ENCODE data around the gene ZSCAN21. TPM values are rescaled to one million over a fixed set of nuclear protein-coding genes. Genes with fewer than 3 reads are reported as not detected.

ZSCAN21 gene
- polyA plus RNA-seq, 1 experiment = 10.6 TPM

- POLR2A ChIA-PET = no interaction called here
- no peak for TF ChIP-seq CTCF (IDR thresholded peaks at IDR 0.05; ENCODE audit: insufficient read depth, low read depth, low read length)
These were observed 14.6 kb downstream of the ZSCAN21 start for GRCh38 chr7:100064162-100064561.

GRCh38 chr7:100065452-100066186 is 16.0 kb downstream of the ZSCAN21 start:
- DNase-seq (ENCODE audit: low read depth) = no peak
- ChIA-PET CTCF (interaction anchor here (1.1 kb wide), 1 partner anchor 12 kb away, joined by 3 read pairs; no protein-coding TSS in a partner anchor), POLR2A (no interaction called here)
- Histone ChIP-seq H3K4me3 (ENCODE audit: low read depth, low read length) (no peak overlapping the region), H3K36me3 (ENCODE audit: control insufficient read depth, insufficient read depth, low read length) (peaks cover 19% of the 10 kb centered on the region), H3K27me3 (ENCODE audit: control insufficient read depth, insufficient read depth, low read length) (no peaks in the 10 kb centered on the region)
- no peak for TF ChIP-seq CTCF (IDR thresholded peaks at IDR 0.05; ENCODE audit: insufficient read depth, low read depth, low read length)

More at GRCh38 chr7:100064162-100064561, 14.6 kb downstream of the ZSCAN21 start:
- DNase-seq (ENCODE audit: low read depth) = no peak
- Histone ChIP-seq H3K27me3 (ENCODE audit: control insufficient read depth, insufficient read depth, low read length) (no peaks in the 10 kb centered on the region), H3K4me3 (ENCODE audit: low read depth, low read length) (no peak overlapping the region), H3K36me3 (ENCODE audit: control insufficient read depth, insufficient read depth, low read length) (peaks cover 11% of the 10 kb centered on the region)
- CTCF ChIA-PET = no interaction called here

DNA sequence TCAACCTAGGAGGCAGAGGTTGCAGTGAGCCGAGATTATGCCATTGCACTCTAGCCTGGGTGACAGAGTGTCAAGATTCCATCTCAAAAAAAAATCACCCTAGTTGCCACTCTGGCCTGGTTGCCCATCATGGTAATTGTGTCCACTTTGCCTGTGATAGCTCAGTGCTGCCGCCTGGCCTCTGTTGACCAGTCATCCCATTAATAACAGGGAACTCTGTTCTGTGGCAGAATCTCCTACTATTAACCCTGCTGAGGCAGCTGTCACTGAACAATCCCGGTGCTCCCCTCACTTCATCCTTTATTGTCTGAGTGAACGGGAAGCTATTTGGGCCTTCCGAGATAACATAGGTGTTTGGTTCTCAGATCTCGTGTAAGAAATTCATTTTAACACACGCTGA is 17.4 kb downstream of the ZSCAN21 start:
- Histone ChIP-seq H3K4me3 (ENCODE audit: low read depth, low read length) (no peak overlapping the region), H3K27me3 (ENCODE audit: control insufficient read depth, insufficient read depth, low read length) (no peaks in the 10 kb centered on the region), H3K36me3 (ENCODE audit: control insufficient read depth, insufficient read depth, low read length) (peaks cover 27% of the 10 kb centered on the region)
- DNase-seq (ENCODE audit: low read depth) = no peak
- no peak for TF ChIP-seq CTCF (IDR thresholded peaks at IDR 0.05; ENCODE audit: insufficient read depth, low read depth, low read length)
- ChIA-PET CTCF (interaction anchor here (1.1 kb wide), 2 partner anchors 11 to 14 kb away, joined by 3 to 5 read pairs; no protein-coding TSS in a partner anchor), POLR2A (no interaction called here)

DNA sequence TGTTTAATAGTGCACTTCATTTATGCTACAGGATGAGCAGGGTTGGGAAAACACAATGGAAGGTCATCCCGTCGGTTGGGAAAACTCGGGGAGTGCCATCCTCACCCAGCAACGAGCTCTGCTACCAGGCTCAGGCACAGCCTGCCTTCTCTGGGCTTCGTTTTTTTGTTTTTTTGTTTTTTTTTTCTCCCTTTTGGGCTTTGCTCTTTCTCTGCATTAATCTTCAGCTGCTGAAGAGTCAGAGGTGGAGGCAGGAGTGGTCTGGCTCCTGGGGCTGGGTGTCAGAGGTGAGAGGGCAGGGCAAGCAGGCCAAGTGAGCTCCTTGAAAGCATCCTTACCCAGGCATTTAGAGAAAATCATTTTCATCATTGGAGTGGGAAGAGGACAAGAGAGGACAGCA is 20.4 kb downstream of the ZSCAN21 start:
- ChIA-PET CTCF (interaction anchor here (0.8 kb wide), 1 partner anchor 11 kb away, joined by 3 read pairs; no protein-coding TSS in a partner anchor), POLR2A (no interaction called here)
- Histone ChIP-seq H3K4me3 (ENCODE audit: low read depth, low read length) (no peak overlapping the region), H3K36me3 (ENCODE audit: control insufficient read depth, insufficient read depth, low read length) (peaks cover 43% of the 10 kb centered on the region), H3K27me3 (ENCODE audit: control insufficient read depth, insufficient read depth, low read length) (no peaks in the 10 kb centered on the region)
- DNase-seq (ENCODE audit: low read depth) = no peak
- TF ChIP-seq CTCF (IDR thresholded peaks at IDR 0.05; ENCODE audit: insufficient read depth, low read depth, low read length) = no peak

DNA sequence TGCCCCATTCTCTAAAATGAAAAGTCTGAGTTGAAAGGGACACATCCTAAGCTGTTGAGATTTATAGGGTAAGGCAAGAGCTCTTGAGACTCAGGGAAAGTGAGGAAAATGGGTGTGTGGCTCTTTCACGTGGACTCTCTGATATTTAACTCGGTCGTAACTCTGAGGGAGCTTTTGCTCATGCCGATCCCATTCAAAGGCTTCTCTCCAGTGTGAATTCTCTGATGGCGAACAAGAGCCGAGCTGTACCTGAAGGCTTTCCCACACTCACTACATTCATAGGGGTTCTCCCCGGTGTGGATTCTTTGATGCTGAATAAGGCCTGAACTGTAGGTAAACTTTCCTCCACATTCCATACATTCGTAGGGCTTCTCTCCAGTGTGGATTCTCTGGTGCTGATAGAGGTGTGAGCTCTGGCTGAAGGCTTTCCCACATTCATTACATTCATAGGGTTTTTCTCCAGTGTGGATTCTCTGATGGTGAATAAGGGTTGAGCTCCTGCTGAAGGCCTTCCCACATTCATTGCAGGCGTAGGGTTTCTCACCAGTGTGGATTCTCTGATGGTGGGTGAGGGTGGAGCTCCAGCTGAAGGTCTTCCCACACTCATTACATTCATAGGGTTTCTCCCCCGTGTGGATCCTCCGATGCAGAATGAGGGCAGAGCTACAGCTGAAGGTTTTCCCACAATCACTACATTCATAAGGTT is 21.6 kb downstream of the ZSCAN21 start:
- no peak for TF ChIP-seq CTCF (IDR thresholded peaks at IDR 0.05; ENCODE audit: insufficient read depth, low read depth, low read length)
- no peaks in the 10 kb centered on the region for H3K27me3 ChIP-seq (ENCODE audit: control insufficient read depth, insufficient read depth, low read length)
- ChIA-PET CTCF (interaction anchor here (0.8 to 1.3 kb wide), 2 partner anchors 11 to 81 kb away, joined by 3 to 4 read pairs; no protein-coding TSS in a partner anchor), POLR2A (no interaction called here)
- no peak overlapping the region for H3K4me3 ChIP-seq (ENCODE audit: low read depth, low read length)
- peaks cover 50% of the 10 kb centered on the region for H3K36me3 ChIP-seq (ENCODE audit: control insufficient read depth, insufficient read depth, low read length)
- DNase-seq (ENCODE audit: low read depth) = no peak
